A549 (cell line): ENCODE measurements around the gene CHD6.

ENCODE experiments used
- BCL3 ChIP-seq: fragments of >200 bp; sonication (Bioruptor Twin); formaldehyde crosslinking; IDR thresholded peaks from 3 replicates; pipeline ENCODE4 v1.6.1; 2016
- CHD4 ChIP-seq: fragments of 200-600 bp; sonication (generic); IDR thresholded peaks from 2 replicates; pipeline ENCODE4 v1.6.1; 2016; ENCODE audit warnings: antibody characterized with exemption, mild to moderate bottlenecking, borderline replicate concordance
- CTCF ChIP-seq: fragments of >200 bp; sonication (Bioruptor Twin); formaldehyde crosslinking; IDR thresholded peaks from 3 replicates; pipeline ENCODE4 v1.5.1; 2016
- E2F6 ChIP-seq: IDR thresholded peaks from 2 replicates; pipeline ENCODE4 v1.6.1; 2012; ENCODE audit warnings: low read depth, borderline replicate concordance
- EP300 ChIP-seq, 2 experiments: fragments of >200 bp; sonication (Bioruptor Twin); formaldehyde crosslinking; IDR thresholded peaks; 2 replicates in 1 of 2; 3 replicates in 1 of 2; pipeline ENCODE4 v1.6.1; 2016 to 2017
- ESRRA ChIP-seq: fragments of 150-350 bp; IDR thresholded peaks from 2 replicates; pipeline ENCODE4 v1.6.1; 2014; ENCODE audit warnings: mild to moderate bottlenecking, low read length, borderline replicate concordance
- HMGXB4 ChIP-seq: fragments of 250-450 bp; sonication (Bioruptor Pico); IDR thresholded peaks from 2 replicates; pipeline ENCODE4 v1.5.0; 2021; ENCODE audit warnings: mild to moderate bottlenecking, moderate library complexity, borderline replicate concordance
- HOXA7 ChIP-seq: fragments of 250-450 bp; sonication (Bioruptor Pico); IDR thresholded peaks from 2 replicates; pipeline ENCODE4 v1.5.0; 2020; ENCODE audit warnings: mild to moderate bottlenecking, moderate library complexity
- KDM1A ChIP-seq: fragments of 200-600 bp; sonication (generic); IDR thresholded peaks from 2 replicates; pipeline ENCODE4 v1.6.1; 2016; ENCODE audit warnings: low read depth, mild to moderate bottlenecking
- RAD21 ChIP-seq, 2 experiments: fragments of >200 bp in 1 of 2; sonication (Bioruptor Twin) in 1 of 2; formaldehyde crosslinking in 1 of 2; IDR thresholded peaks in 1 of 2; conservative IDR thresholded peaks in 1 of 2; 2 replicates in 1 of 2; 3 replicates in 1 of 2; pipeline ENCODE4 v1.6.1; 2012 to 2018; ENCODE audit warnings: inconsistent platforms in 1 of 2
- RCOR1 ChIP-seq: fragments of 150-350 bp; IDR thresholded peaks from 2 replicates; pipeline ENCODE4 v1.6.1; 2014; ENCODE audit warnings: antibody characterized with exemption, low read length, low read depth
- RNF2 ChIP-seq: fragments of 200-600 bp; sonication (generic); IDR thresholded peaks from 2 replicates; pipeline ENCODE4 v1.6.1; 2016; ENCODE audit warnings: low read depth, mild to moderate bottlenecking, antibody characterized with exemption, moderate library complexity, borderline replicate concordance
- TP53 ChIP-seq: fragments of 250-450 bp; sonication (Bioruptor Pico); IDR thresholded peaks from 2 replicates; pipeline ENCODE4 v1.5.0; 2021; ENCODE audit warnings: mild to moderate bottlenecking, moderate library complexity
- ZNF302 ChIP-seq: fragments of 250-450 bp; sonication (Bioruptor Pico); IDR thresholded peaks from 2 replicates; pipeline ENCODE4 v1.9.0; 2021; ENCODE audit warnings: inconsistent platforms, mild to moderate bottlenecking, moderate library complexity

GRCh38 chr20:41510224-41510623, 108.0 kb downstream of the CHD6 start:
- TF ChIP-seq CTCF (no peak), HOXA7 (CRISPR knock-in tag) (no peak), ESRRA (no peak), RCOR1 (no peak), EP300 (IDR thresholded peaks at IDR 0.05) (no peak), KDM1A (no peak), RNF2 (no peak), HMGXB4 (CRISPR knock-in tag) (no peak), TP53 (CRISPR knock-in tag) (no peak), ZNF302 (no peak), CHD4 (no peak), RAD21 (conservative IDR thresholded peaks at IDR 0.05 in 1 of 2, IDR thresholded peaks at IDR 0.05 in 1 of 2) (no peak), E2F6 (no peak), BCL3 (no peak)
